Neural cell (in vitro differentiated cells): ENCODE measurements around the gene SCGB1C1. TPM values are rescaled to one million over a fixed set of nuclear protein-coding genes. Genes with fewer than 3 reads are reported as not detected.

Experiments
- H2AFZ ChIP-seq: fragments of 200-600, 300-800 bp; sonication (generic), shearing (Covaris generic); 2 replicates; pipeline ENCODE4 v1.6.0; 2014; ENCODE audit warnings: low read depth, mild to moderate bottlenecking, antibody characterized with exemption, low read length, moderate library complexity
- H3F3A ChIP-seq: fragments of 200-600 bp; shearing (Covaris generic); 2 replicates; pipeline ENCODE4 v1.6.1; 2016; ENCODE audit warnings: mild to moderate bottlenecking, moderate library complexity, mixed read lengths, antibody characterized with exemption, low read length; ENCODE audit not compliant: insufficient read depth, poor library complexity, severe bottlenecking
- H3K27ac ChIP-seq: fragments of 200-600, 300-800 bp; sonication (generic), shearing (Covaris generic); 2 replicates; pipeline ENCODE4 v1.5.1; 2014; ENCODE audit warnings: mild to moderate bottlenecking, low read length, moderate library complexity
- H3K27me3 ChIP-seq: fragments of 300-800, 200-600 bp; sonication (generic), shearing (Covaris generic); 2 replicates; pipeline ENCODE4 v1.6.0; 2014; ENCODE audit warnings: mild to moderate bottlenecking, low read depth, low read length, moderate library complexity; ENCODE audit not compliant: insufficient read depth
- H3K36me3 ChIP-seq: fragments of 300-800, 200-600 bp; sonication (generic), shearing (Covaris generic); 2 replicates; pipeline ENCODE4 v1.5.1; 2014; ENCODE audit warnings: mild to moderate bottlenecking, antibody characterized with exemption, low read length, moderate library complexity; ENCODE audit not compliant: insufficient read depth
- H3K4me2 ChIP-seq: fragments of 300-800, 200-600 bp; sonication (generic), shearing (Covaris generic); 2 replicates; pipeline ENCODE4 v1.6.0; 2014; ENCODE audit warnings: mild to moderate bottlenecking, low read length
- H3K4me3 ChIP-seq: fragments of 300-800, 200-600 bp; sonication (generic), shearing (Covaris generic); 2 replicates; pipeline ENCODE4 v1.5.1; 2014; ENCODE audit warnings: mild to moderate bottlenecking, low read length, moderate library complexity
- H3K79me2 ChIP-seq: fragments of 200-600 bp; shearing (Covaris generic); replicated peaks from 2 replicates; pipeline ENCODE4 v1.6.0; 2014; ENCODE audit warnings: mild to moderate bottlenecking, low read length, moderate library complexity; ENCODE audit not compliant: insufficient read depth
- H3K9ac ChIP-seq: fragments of 300-800, 200-600 bp; sonication (generic), shearing (Covaris generic); 2 replicates; pipeline ENCODE4 v1.6.1; 2016; ENCODE audit warnings: mild to moderate bottlenecking, low read length, mixed read lengths
- H3K9me2 ChIP-seq: fragments of 200-600 bp; shearing (Covaris generic); 2 replicates; pipeline ENCODE4 v1.6.1; 2016; ENCODE audit warnings: mild to moderate bottlenecking, low read length, mixed read lengths; ENCODE audit not compliant: insufficient read depth
- H3K9me3 ChIP-seq: fragments of 200-600, 300-800 bp; sonication (generic), shearing (Covaris generic); 2 replicates; pipeline ENCODE4 v1.6.1; 2016; ENCODE audit warnings: mild to moderate bottlenecking, mixed run types, low read length, moderate library complexity, mixed read lengths
- H4K20me1 ChIP-seq: fragments of 200-600 bp; shearing (Covaris generic); 2 replicates; pipeline ENCODE4 v1.6.1; 2016; ENCODE audit warnings: mild to moderate bottlenecking, mixed run types; ENCODE audit not compliant: insufficient read depth
- EP300 ChIP-seq: fragments of 450-650 bp; conservative IDR thresholded peaks from 2 replicates; pipeline ENCODE4 v1.6.1; 2014; ENCODE audit warnings: antibody characterized with exemption, mild to moderate bottlenecking, moderate library complexity; ENCODE audit not compliant: poor library complexity, severe bottlenecking
- EZH2 ChIP-seq: fragments of 200-600, 300-800 bp; shearing (Covaris generic), sonication (generic); IDR thresholded peaks from 2 replicates; pipeline ENCODE4 v1.6.1; 2014; ENCODE audit warnings: antibody characterized with exemption, low read length, borderline replicate concordance, mild to moderate bottlenecking; ENCODE audit not compliant: insufficient read depth, poor library complexity, severe bottlenecking
- MXI1 ChIP-seq: fragments of 450-650 bp; conservative IDR thresholded peaks from 2 replicates; pipeline ENCODE4 v1.6.1; 2014; ENCODE audit warnings: antibody characterized with exemption, mild to moderate bottlenecking; ENCODE audit not compliant: poor library complexity, severe bottlenecking
- POLR2AphosphoS5 ChIP-seq: IDR thresholded peaks from 2 replicates; pipeline ENCODE4 v1.6.1; 2012
- RAD21 ChIP-seq: fragments of 450-650 bp; conservative IDR thresholded peaks from 2 replicates; pipeline ENCODE4 v1.6.1; 2014; ENCODE audit warnings: antibody characterized with exemption, mild to moderate bottlenecking, moderate library complexity
- SMC3 ChIP-seq: fragments of 450-650 bp; conservative IDR thresholded peaks from 2 replicates; pipeline ENCODE4 v1.6.1; 2014; ENCODE audit warnings: antibody characterized with exemption, mild to moderate bottlenecking, moderate library complexity; ENCODE audit not compliant: poor library complexity
- TAF1 ChIP-seq: IDR thresholded peaks from 2 replicates; pipeline ENCODE4 v1.6.1; 2012; ENCODE audit warnings: low read depth
- polyA plus RNA-seq: library from polyadenylated mRNA; depleted of rRNA; stranded (reverse); fragments of >200 nt; gene quantifications from 2 replicates; pipeline ENCODE4 v1.2.3, GENCODE V29; 2014
- TF ChIP-seq, protein P1 (sequence below): fragments of 450-650 bp; IDR thresholded peaks from 2 replicates; pipeline ENCODE4 v1.5.1; 2014; ENCODE audit warnings: antibody characterized with exemption, mild to moderate bottlenecking, moderate library complexity; ENCODE audit not compliant: poor library complexity, severe bottlenecking
- TF ChIP-seq, protein P2 (sequence below): IDR thresholded peaks from 2 replicates; pipeline ENCODE4 v1.6.1; 2012; ENCODE audit warnings: borderline replicate concordance

The SCGB1C1 gene
- polyA plus RNA-seq, 1 donor from 2014 or later = not detected

DNA sequence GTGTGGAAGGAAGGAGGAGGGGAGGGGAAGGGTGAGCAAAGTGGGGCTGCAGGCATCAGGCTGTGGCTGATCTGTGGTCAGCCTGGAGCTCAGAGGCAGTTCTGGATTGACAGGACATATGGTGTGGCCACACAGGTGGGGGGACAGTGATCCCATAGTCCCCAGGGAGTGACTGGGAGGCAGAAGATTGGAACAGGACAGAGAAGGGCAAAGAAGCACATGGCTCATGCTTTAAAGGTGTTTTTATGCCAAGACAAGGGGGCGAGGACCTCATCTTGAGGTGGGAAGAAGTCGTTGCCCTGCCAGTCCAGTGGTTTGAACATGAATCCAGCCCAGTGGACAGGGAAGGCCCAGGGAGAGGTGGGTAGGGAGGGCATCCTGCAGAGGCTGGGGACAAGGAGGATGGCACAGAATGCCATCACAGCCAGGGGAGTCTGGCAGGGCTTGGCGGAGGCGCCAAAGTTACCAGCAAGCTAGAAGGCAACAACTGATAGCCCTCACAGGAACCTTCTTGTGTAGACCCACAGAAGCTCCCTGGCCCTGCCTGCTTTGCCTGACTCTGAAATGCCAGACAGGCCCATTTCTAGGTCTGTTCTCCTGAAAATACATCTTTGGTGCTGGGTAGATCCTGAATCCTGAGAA is 11.2 kb downstream of the SCGB1C1 start:
- no peaks in the 10 kb centered on the region for H4K20me1 ChIP-seq
- no peak overlapping the region for H3K9ac ChIP-seq
- H3K9me3 ChIP-seq = no peaks in the 10 kb centered on the region
- no peak overlapping the region for H3K4me3 ChIP-seq
- no peaks in the 10 kb centered on the region for H3K36me3 ChIP-seq
- no peak overlapping the region for H3K4me2 ChIP-seq
- TF ChIP-seq MXI1 (no peak), EP300 (no peak), POLR2AphosphoS5 (no peak), SMC3 (no peak), RAD21 (no peak), EZH2 (no peak), TAF1 (no peak)
- TF ChIP-seq, protein P1, sequence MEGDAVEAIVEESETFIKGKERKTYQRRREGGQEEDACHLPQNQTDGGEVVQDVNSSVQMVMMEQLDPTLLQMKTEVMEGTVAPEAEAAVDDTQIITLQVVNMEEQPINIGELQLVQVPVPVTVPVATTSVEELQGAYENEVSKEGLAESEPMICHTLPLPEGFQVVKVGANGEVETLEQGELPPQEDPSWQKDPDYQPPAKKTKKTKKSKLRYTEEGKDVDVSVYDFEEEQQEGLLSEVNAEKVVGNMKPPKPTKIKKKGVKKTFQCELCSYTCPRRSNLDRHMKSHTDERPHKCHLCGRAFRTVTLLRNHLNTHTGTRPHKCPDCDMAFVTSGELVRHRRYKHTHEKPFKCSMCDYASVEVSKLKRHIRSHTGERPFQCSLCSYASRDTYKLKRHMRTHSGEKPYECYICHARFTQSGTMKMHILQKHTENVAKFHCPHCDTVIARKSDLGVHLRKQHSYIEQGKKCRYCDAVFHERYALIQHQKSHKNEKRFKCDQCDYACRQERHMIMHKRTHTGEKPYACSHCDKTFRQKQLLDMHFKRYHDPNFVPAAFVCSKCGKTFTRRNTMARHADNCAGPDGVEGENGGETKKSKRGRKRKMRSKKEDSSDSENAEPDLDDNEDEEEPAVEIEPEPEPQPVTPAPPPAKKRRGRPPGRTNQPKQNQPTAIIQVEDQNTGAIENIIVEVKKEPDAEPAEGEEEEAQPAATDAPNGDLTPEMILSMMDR = no peak
- TF ChIP-seq, protein P2, sequence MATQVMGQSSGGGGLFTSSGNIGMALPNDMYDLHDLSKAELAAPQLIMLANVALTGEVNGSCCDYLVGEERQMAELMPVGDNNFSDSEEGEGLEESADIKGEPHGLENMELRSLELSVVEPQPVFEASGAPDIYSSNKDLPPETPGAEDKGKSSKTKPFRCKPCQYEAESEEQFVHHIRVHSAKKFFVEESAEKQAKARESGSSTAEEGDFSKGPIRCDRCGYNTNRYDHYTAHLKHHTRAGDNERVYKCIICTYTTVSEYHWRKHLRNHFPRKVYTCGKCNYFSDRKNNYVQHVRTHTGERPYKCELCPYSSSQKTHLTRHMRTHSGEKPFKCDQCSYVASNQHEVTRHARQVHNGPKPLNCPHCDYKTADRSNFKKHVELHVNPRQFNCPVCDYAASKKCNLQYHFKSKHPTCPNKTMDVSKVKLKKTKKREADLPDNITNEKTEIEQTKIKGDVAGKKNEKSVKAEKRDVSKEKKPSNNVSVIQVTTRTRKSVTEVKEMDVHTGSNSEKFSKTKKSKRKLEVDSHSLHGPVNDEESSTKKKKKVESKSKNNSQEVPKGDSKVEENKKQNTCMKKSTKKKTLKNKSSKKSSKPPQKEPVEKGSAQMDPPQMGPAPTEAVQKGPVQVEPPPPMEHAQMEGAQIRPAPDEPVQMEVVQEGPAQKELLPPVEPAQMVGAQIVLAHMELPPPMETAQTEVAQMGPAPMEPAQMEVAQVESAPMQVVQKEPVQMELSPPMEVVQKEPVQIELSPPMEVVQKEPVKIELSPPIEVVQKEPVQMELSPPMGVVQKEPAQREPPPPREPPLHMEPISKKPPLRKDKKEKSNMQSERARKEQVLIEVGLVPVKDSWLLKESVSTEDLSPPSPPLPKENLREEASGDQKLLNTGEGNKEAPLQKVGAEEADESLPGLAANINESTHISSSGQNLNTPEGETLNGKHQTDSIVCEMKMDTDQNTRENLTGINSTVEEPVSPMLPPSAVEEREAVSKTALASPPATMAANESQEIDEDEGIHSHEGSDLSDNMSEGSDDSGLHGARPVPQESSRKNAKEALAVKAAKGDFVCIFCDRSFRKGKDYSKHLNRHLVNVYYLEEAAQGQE = no peak
- peaks cover 15% of the 10 kb centered on the region for H3K79me2 ChIP-seq
- H3F3A ChIP-seq = no peaks in the 10 kb centered on the region
- H3K27ac ChIP-seq = no peak overlapping the region
- H2AFZ ChIP-seq = no peak overlapping the region
- H3K9me2 ChIP-seq = no peaks in the 10 kb centered on the region
- H3K27me3 ChIP-seq = no peaks in the 10 kb centered on the region

DNA sequence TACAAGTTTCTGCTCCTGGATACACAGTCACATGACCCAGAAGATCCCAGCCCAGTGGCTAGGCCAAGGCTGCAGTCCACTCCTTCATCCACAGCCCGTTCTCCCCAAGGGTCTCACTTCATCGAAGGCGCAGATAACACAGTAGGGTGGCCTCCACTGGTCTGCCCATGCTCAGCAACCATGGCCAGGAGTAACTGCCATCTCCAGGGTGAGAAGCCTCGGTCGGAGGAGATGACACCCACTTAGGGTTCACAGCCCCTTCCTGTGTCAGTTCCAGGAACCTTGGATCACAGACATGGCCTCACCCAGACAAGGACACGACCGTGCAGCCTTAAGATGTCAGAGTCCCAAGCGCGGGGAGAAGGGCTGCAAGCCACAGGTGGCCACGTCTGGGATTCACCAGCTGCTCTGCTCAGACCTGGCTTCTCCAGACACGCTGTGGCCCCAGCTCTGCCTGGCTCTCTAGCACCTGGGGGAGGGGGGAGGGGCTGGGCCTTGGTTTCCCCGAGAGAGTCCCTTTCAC is 11.8 kb downstream of the SCGB1C1 start:
- Histone ChIP-seq H3K27ac (no peak overlapping the region), H3K4me3 (no peak overlapping the region), H3K9me3 (no peaks in the 10 kb centered on the region), H3K79me2 (peaks cover 20% of the 10 kb centered on the region), H3F3A (no peaks in the 10 kb centered on the region), H3K4me2 (no peak overlapping the region), H4K20me1 (peaks cover 3% of the 10 kb centered on the region), H3K9ac (no peak overlapping the region), H3K36me3 (no peaks in the 10 kb centered on the region), H3K27me3 (no peaks in the 10 kb centered on the region), H2AFZ (no peak overlapping the region), H3K9me2 (no peaks in the 10 kb centered on the region)
- no peak for TF ChIP-seq TAF1
- TF ChIP-seq EZH2 = no peak
- TF ChIP-seq SMC3 = no peak
- no peak for TF ChIP-seq EP300
- TF ChIP-seq, protein P1 = no peak
- TF ChIP-seq, protein P2 = no peak
- TF ChIP-seq POLR2AphosphoS5 = no peak
- TF ChIP-seq MXI1 = no peak
- TF ChIP-seq RAD21 = no peak
